HG03432 (cell line): ENCODE measurements around the gene TMEM128.
"Not testable (repeated sequence)": the region's sequence is repeated elsewhere in the genome, so short reads cannot be mapped to it uniquely, and the experiment has no call there.

Experiments
- ATAC-seq: cut with Tn5 transposase; IDR thresholded peaks from one replicate; pipeline ENCODE4 v1.9.1; 2021; ENCODE audit warnings: mild to moderate bottlenecking, moderate library complexity; ENCODE audit not compliant: unreplicated experiment

Gene TMEM128

DNA sequence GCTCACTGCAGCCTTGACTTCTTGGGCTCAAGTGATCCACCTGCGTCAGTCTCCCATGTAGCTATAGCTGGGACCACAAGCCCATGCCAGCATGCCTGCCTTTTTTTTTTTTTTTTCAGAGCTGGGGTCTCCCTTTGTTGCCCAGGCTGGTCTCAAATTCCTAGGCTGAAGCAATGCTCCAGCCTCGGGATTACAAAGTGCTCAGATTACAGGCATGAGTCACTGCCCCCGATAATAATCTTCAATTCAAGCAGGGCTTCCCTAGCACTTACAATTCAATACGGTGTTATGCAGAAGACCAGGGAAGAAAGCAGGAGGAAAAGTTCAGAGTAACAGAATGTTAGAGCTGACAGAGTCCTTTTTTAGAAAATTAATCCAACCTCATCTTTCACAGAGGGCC lies 47.4 kb downstream of the TMEM128 start:
- ATAC-seq = no peak

DNA sequence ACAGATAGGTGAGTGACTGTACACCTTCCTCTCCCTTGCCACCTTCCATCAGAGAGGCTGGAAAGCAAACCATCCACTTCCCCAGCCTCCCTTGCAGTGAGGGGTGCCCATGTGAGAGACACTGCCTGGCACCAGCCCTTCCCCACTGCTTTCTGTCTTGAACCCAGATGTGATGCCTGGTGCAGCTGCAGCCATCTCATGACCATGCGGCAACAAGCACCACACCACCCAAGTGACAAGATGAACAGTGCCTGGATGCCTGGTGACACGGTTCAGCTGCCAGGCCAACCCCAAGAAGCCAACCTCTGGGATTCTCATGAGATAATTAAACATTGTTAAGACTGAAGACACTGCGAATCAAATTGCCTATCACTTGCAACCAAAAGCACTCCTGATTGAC lies 52.7 kb downstream of the TMEM128 start:
- ATAC-seq = no peak

DNA sequence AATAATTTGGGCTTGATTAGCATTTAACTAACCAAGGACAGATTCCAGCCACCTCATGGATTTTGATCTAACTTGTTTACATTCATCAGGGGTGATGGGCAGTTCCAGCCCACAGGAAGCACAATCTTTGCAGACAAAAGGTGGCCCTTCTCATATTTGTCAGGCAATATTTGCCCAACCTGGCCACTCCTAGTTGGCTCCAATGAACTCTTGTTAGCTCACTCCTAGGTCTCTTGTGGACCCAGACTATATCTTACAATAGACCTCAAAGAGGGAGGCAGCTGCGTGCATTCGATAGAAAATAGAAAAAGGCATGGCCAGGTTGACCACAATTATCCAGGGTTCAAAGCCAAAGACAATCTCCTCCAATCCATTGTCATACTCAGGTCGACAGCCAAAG lies 59.5 kb downstream of the TMEM128 start:
- not testable (repeated sequence) for ATAC-seq
